GM15510 (cell line): ENCODE results near the gene PRM2.

ENCODE experiments used
- POLR2A ChIP-seq: IDR thresholded peaks from 3 replicates; pipeline ENCODE4 v1.6.1; 2011; ENCODE audit warnings: borderline replicate concordance; ENCODE audit not compliant: insufficient read length; ENCODE audit errors: extremely low read depth

PRM2 gene

GRCh38 chr16:11250786-11251524, 25.3 kb downstream of the PRM2 start:
- TF ChIP-seq POLR2A: no peak

GRCh38 chr16:11250091-11250785, 26.0 kb downstream of the PRM2 start:
- TF ChIP-seq POLR2A: no peak

- no peak for TF ChIP-seq POLR2A
Measured at GRCh38 chr16:11249233-11250061, 26.8 kb downstream of the PRM2 start.

GRCh38 chr16:11248133-11248532, 28.1 kb downstream of the PRM2 start:
- no peak for TF ChIP-seq POLR2A

- no peak for TF ChIP-seq POLR2A
Measured at GRCh38 chr16:11245988-11246387, 30.3 kb downstream of the PRM2 start.

- no peak for TF ChIP-seq POLR2A
Measured at GRCh38 chr16:11245222-11245737, 31.0 kb downstream of the PRM2 start.

GRCh38 chr16:11242658-11243057, 33.6 kb downstream of the PRM2 start:
- TF ChIP-seq POLR2A: no peak

GRCh38 chr16:11241480-11242204, 34.6 kb downstream of the PRM2 start:
- TF ChIP-seq POLR2A: no peak

- no peak for TF ChIP-seq POLR2A
Measured at GRCh38 chr16:11240636-11241473, 35.4 kb downstream of the PRM2 start.

GRCh38 chr16:11239644-11240632, 36.3 kb downstream of the PRM2 start:
- TF ChIP-seq POLR2A: no peak

- TF ChIP-seq POLR2A: no peak
Measured at GRCh38 chr16:11238272-11239202, 37.7 kb downstream of the PRM2 start.
